GM06990 (cell line): ENCODE data around the gene CFAP65.

Experiments
- DNase-seq: peaks from one replicate; pipeline ENCODE4 v3.0.0-alpha.2; 2011; ENCODE audit not compliant: insufficient read length; ENCODE audit errors: extremely low read depth
- H3K27me3 ChIP-seq: replicated peaks from 2 replicates; pipeline ENCODE4 v1.6.0; 2011; ENCODE audit warnings: low read length; ENCODE audit not compliant: control insufficient read depth, insufficient read depth
- H3K36me3 ChIP-seq: 2 replicates; pipeline ENCODE4 v1.5.1; 2011; ENCODE audit warnings: low read length; ENCODE audit not compliant: control insufficient read depth, insufficient read depth
- H3K4me3 ChIP-seq: replicated peaks from 2 replicates; pipeline ENCODE4 v1.5.1; 2011; ENCODE audit warnings: low read depth, mild to moderate bottlenecking, control low read depth, low read length
- CTCF ChIP-seq: IDR thresholded peaks from 2 replicates; pipeline ENCODE4 v1.5.1; 2011; ENCODE audit warnings: low read length, control low read depth, mild to moderate bottlenecking, inconsistent platforms; ENCODE audit not compliant: insufficient read depth, poor library complexity, severe bottlenecking

CFAP65 gene

GRCh38 chr2:219086196-219086595 lies 44.9 kb upstream of the CFAP65 start:
- no peak for TF ChIP-seq CTCF
- no peak for DNase-seq
- no peaks in the 10 kb centered on the region for H3K27me3 ChIP-seq
- H3K4me3 ChIP-seq, result no peak overlapping the region
- no peaks in the 10 kb centered on the region for H3K36me3 ChIP-seq

- Histone ChIP-seq H3K27me3 (no peaks in the 10 kb centered on the region), H3K4me3 (no peak overlapping the region), H3K36me3 (no peaks in the 10 kb centered on the region)
- no peak for TF ChIP-seq CTCF
- DNase-seq, result no peak
Observed at GRCh38 chr2:219084791-219085190, 43.5 kb upstream of the CFAP65 start.

GRCh38 chr2:219082332-219082958 lies 41.1 kb upstream of the CFAP65 start:
- DNase-seq, result no peak
- Histone ChIP-seq H3K4me3 (no peak overlapping the region), H3K36me3 (no peaks in the 10 kb centered on the region; the same call in 1 of the 2 replicates), H3K27me3 (no peaks in the 10 kb centered on the region)
- no peak for TF ChIP-seq CTCF

GRCh38 chr2:219081701-219082331 lies 40.5 kb upstream of the CFAP65 start:
- TF ChIP-seq CTCF, result no peak
- DNase-seq, result no peak
- Histone ChIP-seq H3K4me3 (no peak overlapping the region), H3K36me3 (no peaks in the 10 kb centered on the region; the same call in 1 of the 2 replicates), H3K27me3 (no peaks in the 10 kb centered on the region)

- TF ChIP-seq CTCF, result no peak
- no peaks in the 10 kb centered on the region for H3K27me3 ChIP-seq
- H3K36me3 ChIP-seq, result no peaks in the 10 kb centered on the region; the same call in 1 of the 2 replicates
- no peak for DNase-seq
- H3K4me3 ChIP-seq, result no peak overlapping the region
Observed at GRCh38 chr2:219081096-219081495, 39.8 kb upstream of the CFAP65 start.
